ENCODE data around the gene ANKRD55. TPM values are rescaled to one million over a fixed set of nuclear protein-coding genes. Genes with fewer than 3 reads are reported as not detected.

Gene ANKRD55
- total RNA-seq, 1 donor: not detected

DNA sequence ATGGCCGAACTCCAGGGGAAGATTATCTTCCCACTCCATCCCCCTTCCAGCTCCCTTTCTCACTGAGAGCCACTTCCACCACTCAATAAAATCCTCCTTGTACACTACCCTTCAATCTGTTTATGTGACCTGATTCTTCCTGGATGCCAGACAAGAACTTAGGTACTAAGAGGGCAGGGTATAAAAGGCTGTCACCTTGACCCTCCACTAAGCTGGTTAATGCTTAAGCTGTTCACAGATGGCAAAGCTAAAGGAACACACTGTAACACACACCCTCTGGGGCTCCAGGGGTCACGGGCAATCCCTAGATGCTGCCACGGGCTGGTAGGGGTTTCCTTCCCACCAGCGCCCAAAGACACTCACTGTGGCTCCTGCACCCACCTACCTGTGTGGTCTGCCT is 179.8 kb downstream of the ANKRD55 start:
- TF ChIP-seq, protein P1, sequence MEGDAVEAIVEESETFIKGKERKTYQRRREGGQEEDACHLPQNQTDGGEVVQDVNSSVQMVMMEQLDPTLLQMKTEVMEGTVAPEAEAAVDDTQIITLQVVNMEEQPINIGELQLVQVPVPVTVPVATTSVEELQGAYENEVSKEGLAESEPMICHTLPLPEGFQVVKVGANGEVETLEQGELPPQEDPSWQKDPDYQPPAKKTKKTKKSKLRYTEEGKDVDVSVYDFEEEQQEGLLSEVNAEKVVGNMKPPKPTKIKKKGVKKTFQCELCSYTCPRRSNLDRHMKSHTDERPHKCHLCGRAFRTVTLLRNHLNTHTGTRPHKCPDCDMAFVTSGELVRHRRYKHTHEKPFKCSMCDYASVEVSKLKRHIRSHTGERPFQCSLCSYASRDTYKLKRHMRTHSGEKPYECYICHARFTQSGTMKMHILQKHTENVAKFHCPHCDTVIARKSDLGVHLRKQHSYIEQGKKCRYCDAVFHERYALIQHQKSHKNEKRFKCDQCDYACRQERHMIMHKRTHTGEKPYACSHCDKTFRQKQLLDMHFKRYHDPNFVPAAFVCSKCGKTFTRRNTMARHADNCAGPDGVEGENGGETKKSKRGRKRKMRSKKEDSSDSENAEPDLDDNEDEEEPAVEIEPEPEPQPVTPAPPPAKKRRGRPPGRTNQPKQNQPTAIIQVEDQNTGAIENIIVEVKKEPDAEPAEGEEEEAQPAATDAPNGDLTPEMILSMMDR (IDR thresholded peaks at IDR 0.05; ENCODE audit: insufficient read depth, low read length): no peak
- DNase-seq (ENCODE audit: low read depth): no peak
- no peak overlapping the region for H3K4me3 ChIP-seq (ENCODE audit: low read depth, low read length)

DNA sequence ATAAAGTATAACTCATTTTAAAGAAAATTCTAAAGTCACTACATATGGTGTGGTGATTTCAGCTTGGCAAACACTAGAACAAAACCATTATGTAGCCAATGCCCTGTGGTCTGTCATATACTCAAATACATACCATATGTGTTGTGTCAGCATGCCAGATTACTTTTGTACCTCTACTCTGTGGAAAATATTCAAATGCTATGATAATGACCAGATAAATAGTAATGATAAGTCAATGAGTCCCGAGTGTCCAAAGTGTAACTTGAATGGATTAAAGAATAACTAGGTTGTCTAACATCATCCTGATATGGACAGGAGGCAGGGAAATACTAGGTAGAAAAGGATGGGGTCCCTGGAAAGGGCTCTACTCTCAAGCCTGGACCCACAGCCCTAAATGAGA is 180.4 kb downstream of the ANKRD55 start:
- no peak overlapping the region for H3K4me3 ChIP-seq (ENCODE audit: low read depth, low read length)
- TF ChIP-seq, protein P1 (IDR thresholded peaks at IDR 0.05; ENCODE audit: insufficient read depth, low read length): no peak
- DNase-seq (ENCODE audit: low read depth): no peak

DNA sequence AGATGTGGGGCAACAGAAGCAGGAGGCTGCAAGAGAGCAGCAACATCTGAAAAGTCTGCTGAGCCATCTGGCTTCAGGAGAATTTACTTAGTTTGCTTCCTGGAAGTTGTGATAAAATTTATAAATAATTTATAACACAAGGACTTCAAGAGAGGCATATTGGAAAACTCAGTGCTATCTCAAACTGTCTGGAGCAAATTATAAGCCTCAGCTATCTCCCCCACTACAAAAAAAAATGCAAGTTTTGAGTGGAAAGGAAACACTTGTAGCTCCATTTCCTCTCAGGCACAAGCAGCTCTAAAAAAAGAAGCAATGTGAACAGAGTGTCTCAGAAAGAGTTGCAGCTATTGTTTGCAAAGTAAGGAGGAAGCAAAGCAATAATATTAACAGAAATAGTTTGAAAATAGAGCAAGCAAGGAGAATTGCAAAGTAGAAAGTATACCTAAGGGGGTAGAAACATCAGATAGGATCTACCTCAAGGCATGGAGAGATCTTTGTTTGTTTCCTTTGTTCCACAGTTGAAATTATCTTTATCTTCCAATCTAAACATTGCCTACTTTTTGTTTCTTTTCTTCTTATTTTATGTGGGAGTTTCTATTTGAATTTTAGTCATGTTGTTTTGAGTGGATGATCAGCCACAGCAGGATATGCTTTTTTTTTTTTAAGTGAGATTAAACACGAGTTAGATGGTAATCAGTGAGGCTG is 182.4 kb downstream of the ANKRD55 start:
- TF ChIP-seq, protein P1 (IDR thresholded peaks at IDR 0.05; ENCODE audit: insufficient read depth, low read length): no peak
- H3K4me3 ChIP-seq (ENCODE audit: low read depth, low read length): no peak overlapping the region
- DNase-seq (ENCODE audit: low read depth): peak; percentile 73

Small RNA genes lying within 50 kb of the gene (small RNA-seq; reads per million reads assigned to genes)
- gene RNA5SP184 (not detected), gene RNA5SP185 (0.45 reads per million), gene RNU6-299P (not detected)

Other genes with a start within 250 kb of the ANKRD55 start
- 696 and 1,116 TPM in 2 replicates for gene IL6ST, start 238.4 kb downstream of the ANKRD55 start, total RNA-seq (ENCODE audit: low replicate concordance)

Data from fibroblast of the aortic adventitia (primary cell).